GM19372 (cell line): ENCODE results near the gene NR6A1.

ENCODE experiments used
- ATAC-seq: cut with Tn5 transposase; IDR thresholded peaks from one replicate; pipeline ENCODE4 v1.9.1; 2021; ENCODE audit warnings: mild to moderate bottlenecking, low read depth, moderate library complexity; ENCODE audit not compliant: unreplicated experiment

Gene NR6A1

GRCh38 chr9:124551472-124552272 lies 219.4 kb downstream of the NR6A1 start:
- no peak for ATAC-seq

- no peak for ATAC-seq
Observed at GRCh38 chr9:124550072-124550471, 221.0 kb downstream of the NR6A1 start.

- ATAC-seq: no peak
Observed at GRCh38 chr9:124549016-124549415, 222.1 kb downstream of the NR6A1 start.

GRCh38 chr9:124544535-124544934 lies 226.6 kb downstream of the NR6A1 start:
- ATAC-seq: no peak

GRCh38 chr9:124541824-124542223 lies 229.3 kb downstream of the NR6A1 start:
- ATAC-seq: no peak

- ATAC-seq: no peak
Observed at GRCh38 chr9:124537926-124538325, 233.2 kb downstream of the NR6A1 start.

GRCh38 chr9:124535846-124536245 lies 235.3 kb downstream of the NR6A1 start:
- no peak for ATAC-seq

- ATAC-seq: no peak
Observed at GRCh38 chr9:124532897-124533296, 238.2 kb downstream of the NR6A1 start.

- ATAC-seq: no peak
Observed at GRCh38 chr9:124531115-124531514, 240.0 kb downstream of the NR6A1 start.

GRCh38 chr9:124530246-124530645 lies 240.9 kb downstream of the NR6A1 start:
- no peak for ATAC-seq

- no peak for ATAC-seq
Observed at GRCh38 chr9:124527781-124528180, 243.3 kb downstream of the NR6A1 start.

- no peak for ATAC-seq
Observed at GRCh38 chr9:124526174-124526573, 244.9 kb downstream of the NR6A1 start.

- ATAC-seq: no peak
Observed at GRCh38 chr9:124522121-124523098, 248.7 kb downstream of the NR6A1 start.

- ATAC-seq: no peak
Observed at GRCh38 chr9:124521142-124521541, 250.0 kb downstream of the NR6A1 start.

- no peak for ATAC-seq
Observed at GRCh38 chr9:124520206-124520596, 250.9 kb downstream of the NR6A1 start.

GRCh38 chr9:124518116-124518515 lies 253.0 kb downstream of the NR6A1 start:
- ATAC-seq: no peak

- ATAC-seq: no peak
Observed at GRCh38 chr9:124517600-124517999, 253.5 kb downstream of the NR6A1 start.

GRCh38 chr9:124514874-124515273 lies 256.2 kb downstream of the NR6A1 start:
- ATAC-seq: no peak

- ATAC-seq: no peak
Observed at GRCh38 chr9:124514125-124514524, 257.0 kb downstream of the NR6A1 start.

- no peak for ATAC-seq
Observed at GRCh38 chr9:124513376-124513994, 257.6 kb downstream of the NR6A1 start.

- no peak for ATAC-seq
Observed at GRCh38 chr9:124512806-124513204, 258.3 kb downstream of the NR6A1 start.
